NB4 (cell line): ENCODE data around the gene CCDC54.

ENCODE experiments used
- CTCF ChIP-seq: IDR thresholded peaks from one replicate; pipeline ENCODE4 v1.5.1; 2012; ENCODE audit warnings: low read depth, low read length
- MAX ChIP-seq: IDR thresholded peaks from 2 replicates; pipeline ENCODE4 v1.6.1; 2011; ENCODE audit warnings: low read depth, low read length
- POLR2A ChIP-seq: IDR thresholded peaks from 2 replicates; pipeline ENCODE4 v1.6.1; 2011; ENCODE audit warnings: mild to moderate bottlenecking; ENCODE audit not compliant: insufficient read length; ENCODE audit errors: extremely low read depth

DNA sequence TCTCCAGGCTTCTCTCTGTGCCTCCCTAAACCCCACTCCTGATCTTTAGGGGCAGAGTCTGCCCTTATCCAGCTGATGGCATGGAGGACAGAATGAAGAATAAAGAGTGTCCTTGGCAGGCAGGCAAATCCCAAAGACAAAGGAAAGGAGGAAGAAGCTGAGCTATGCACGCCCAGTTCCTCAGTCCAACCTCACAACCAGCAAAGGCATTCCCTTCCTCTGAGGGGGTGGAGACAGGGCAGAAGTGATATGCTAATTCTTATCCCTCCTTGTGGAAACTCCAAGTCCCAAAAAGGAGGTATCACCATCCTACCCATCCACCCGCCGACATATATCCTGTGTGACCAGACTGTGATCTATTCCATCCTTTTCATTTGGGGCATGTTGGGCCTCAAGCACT, 10.5 kb upstream of the CCDC54 start:
- no peak for TF ChIP-seq CTCF
- TF ChIP-seq POLR2A = no peak
- TF ChIP-seq MAX = no peak
